SW 1271 (cell line): ENCODE data around the gene SLC10A3.

Experiments
- DNase-seq, 2 experiments: peaks; one replicate each; lab custom pipeline; 2025; lab: John Stamatoyannopoulos, UW

The SLC10A3 gene

DNA sequence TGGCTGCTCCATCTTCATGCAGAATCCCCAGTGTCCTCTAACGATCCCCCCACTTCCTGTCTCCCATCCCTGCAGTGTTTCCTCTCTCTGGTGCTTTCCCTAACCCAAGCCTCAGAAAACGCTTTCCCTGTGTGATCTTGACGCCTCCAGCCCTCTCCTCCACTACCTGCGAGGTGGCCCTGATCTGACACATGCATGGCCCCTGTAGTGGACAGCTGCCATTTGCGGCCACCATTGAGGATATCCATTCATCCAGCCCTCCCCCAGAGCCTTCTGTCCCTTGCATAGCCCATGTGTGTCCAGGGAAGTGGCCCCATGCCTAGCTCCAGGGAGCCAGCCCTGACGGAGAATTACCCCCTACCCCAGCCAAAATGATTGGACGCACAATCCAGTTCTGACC, 7.1 kb downstream of the SLC10A3 start:
- no peak for DNase-seq

DNA sequence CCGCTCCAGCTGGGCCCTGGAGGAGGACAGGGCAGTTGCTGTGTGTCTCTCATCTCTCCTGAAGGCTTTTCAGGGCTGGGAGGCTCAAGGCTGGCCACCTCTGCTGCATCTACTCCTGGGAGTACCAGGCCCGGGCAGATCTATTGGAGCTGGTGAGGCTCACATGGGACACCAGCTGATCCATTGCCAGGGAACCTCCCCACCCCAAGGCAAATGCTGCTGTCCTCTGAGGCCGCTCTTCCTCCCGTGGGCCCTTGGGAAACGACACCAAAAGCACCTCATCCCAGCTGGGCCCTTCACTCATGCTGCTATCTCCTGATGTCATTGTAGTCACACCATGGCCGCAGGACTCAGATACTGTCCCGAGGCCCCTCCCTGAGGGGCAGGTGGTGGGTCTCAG, 7.6 kb downstream of the SLC10A3 start:
- DNase-seq = no peak

GRCh38 chrX:154481911-154482601, 8.4 kb downstream of the SLC10A3 start:
- no peak for DNase-seq

- no peak for DNase-seq
These were observed 9.2 kb downstream of the SLC10A3 start for GRCh38 chrX:154481195-154481594.

DNA sequence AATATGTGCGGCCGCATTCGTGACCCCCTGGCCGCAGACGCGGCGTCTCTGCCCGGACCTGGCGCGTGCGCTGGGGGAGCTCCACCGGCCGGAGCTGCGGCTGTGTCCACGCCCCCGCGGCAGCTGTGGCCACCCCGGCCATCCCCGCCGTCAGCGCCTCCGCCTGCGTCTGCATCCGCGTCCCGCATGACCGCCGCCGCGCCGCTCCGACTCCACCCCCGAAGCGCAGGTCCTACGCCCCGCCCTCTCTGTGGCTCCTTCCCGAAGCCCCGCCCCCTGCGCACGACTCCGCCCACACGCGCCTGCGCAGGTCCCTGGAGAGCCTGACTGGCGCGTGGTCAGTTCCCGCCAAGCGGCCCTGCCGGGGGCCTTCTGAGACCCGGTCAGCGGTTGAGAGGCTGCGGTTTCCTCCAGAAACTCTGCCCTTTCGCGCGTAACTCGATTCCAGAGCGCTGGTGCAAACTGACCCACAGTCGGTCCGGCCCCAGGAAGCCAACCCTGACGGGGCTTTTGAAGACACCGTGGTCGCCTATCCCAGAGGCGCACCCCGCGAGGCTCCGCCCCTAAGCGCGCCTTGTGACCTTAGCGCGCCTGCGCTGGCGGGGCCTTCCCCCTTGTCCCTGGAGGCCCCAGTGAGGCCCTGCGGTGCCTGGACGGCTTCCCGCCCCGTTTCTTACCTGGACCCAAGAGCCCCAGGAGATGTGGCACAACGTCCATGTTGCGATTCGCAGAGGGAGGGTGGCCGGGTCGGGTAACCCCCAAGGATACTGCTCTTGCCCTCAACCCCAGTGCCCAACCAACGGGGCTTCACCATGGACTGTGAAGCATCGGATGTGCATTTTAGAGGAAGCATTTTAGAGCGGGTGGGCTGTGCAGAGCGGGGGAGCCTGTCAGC, 11.5 kb downstream of the SLC10A3 start, which contains the start of gene LAGE3:
TSS of gene LAGE3 (minus strand) at position 554 of the 895 bp plus-strand sequence. CDS start at position 188, 366 bp downstream.
- peak; percentile 48 to 84 for DNase-seq

GRCh38 chrX:154477891-154478477, 12.4 kb downstream of the SLC10A3 start:
- DNase-seq = no peak

- DNase-seq = no peak
These were observed 13.6 kb downstream of the SLC10A3 start for GRCh38 chrX:154476821-154477220.

DNA sequence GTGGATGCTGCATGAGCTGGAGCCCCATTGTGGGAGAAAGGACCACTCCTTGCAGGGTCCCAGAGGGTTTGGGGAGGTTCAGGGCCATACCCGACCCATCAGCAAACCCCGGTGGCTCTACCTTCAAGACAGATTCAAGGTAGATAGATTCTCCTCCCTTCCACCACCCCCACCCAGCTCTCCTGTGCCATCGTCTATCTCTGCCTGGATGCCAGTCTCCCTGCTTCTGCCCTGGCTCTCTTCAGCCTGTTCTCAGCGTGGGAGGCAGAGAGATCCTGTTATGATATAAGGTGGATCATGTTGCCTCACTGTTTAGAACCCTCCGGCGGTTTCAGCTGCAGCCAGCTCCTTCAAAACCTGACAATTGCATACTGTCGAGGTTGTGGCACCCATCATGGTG, 16.7 kb downstream of the SLC10A3 start:
- DNase-seq = no peak

DNA sequence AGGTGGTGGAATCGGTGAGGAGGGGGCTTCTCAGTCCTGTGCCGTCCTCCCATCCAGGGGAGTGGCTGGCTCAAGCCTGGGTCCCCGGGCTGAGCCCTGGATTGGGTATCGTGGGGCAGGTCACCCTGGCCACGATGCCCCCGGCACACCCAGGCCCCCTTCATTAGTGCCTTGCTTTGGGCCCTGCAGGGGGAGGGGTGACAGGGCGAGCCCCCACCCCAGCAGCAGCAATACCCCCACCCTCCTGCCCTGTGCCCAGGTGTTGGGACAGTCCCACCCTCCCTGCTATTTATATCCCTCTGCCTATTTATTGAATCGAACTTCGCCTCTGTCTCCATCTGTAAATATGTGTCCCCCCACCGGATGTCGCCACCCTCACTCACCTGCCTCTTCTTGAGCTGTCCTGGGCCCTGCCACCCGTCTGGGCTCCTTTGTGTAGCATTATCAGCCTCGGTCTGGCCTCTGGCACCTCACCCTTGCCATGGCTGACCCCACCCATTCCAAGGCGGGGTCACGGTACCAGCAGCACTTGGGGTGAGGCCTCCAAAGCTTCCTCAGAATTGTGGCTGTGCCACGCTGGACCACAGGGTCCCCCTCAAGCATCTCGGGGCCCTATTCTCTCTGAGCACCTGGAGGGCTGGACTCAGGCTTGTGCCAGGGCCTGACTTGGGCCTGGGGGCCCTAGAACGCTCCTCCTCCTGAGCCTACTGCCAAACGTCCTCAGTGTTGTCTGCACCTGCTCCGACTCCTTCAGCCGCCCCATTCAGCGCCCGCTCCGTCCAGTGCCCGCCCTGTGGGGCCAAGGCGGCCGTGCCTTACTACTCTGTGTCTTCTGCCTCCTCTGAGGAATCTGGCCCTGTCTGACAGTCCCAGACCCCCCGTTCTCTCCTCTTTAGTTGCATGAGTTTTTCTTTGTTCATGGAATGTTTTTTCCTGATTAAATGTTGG, 17.5 kb downstream of the SLC10A3 start:
- no peak for DNase-seq

DNA sequence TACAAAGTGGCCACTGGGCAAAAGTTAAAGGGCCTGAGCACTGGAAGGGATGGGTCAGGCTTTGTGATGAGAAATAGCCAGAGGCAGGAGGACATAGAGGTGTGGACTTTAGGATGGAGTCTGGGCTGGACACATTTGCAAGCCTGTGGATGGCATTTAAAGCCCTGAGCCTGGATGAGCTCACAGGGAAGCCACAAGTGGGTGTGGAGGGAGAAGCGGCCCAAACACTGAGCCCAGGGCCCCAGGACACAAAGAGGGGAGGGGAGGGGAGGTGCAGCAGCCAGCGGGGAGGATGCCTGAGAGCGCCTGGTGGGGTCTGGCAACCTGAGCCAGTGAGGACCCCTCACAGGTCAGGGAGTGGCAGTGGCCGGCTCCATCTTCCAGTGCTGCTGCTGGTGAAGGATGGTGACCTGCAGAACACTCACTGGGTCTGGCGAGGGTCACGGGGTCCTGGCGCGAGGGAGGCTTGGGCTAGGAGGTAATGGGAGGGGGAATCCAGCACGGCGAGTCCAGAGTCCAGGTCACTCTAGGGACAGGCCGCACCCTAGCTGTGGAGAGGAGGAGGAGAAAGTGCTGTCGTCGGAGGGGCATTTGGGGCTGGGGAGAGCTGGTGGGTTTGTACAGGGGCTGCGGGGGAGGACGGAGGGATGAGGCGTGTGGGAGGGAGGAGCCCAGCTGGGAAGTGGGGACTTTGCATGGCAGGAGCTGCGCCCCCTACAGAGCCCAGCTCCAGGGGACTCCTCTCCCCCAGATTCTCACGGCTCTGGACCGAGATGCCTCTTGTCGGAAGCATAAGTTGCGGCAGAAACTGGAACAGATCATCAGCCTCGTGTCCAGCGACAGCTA, 18.4 kb downstream of the SLC10A3 start:
- DNase-seq = no peak

DNA sequence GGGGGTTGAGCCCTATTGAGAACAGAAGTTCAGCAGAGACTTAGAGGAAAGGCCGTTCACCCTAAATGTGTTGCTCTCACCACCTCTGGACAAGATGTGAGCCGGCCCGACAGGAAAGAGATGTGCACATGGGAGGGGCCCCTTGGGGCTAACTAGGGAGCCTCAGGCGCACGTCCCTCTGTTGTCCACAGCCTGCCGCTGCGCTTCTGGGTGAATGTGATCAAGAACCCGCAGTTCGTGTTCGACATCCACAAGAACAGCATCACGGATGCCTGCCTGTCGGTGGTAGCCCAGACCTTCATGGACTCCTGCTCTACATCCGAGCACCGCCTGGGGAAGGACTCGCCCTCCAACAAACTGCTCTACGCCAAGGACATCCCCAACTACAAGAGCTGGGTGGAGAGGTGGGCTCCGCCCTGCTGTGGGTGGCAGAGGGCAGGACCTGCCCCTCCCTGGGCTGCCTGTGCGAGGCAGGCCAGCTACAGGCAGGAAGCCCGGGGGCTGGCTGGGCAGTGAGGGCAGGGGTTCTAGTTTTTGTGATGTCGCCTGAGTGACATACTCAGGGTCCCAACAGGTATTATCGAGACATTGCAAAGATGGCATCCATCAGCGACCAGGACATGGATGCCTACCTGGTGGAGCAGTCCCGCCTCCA, 19.4 kb downstream of the SLC10A3 start:
- DNase-seq = no peak

GRCh38 chrX:154470434-154470833, 20.0 kb downstream of the SLC10A3 start:
- no peak for DNase-seq

- DNase-seq = no peak
These were observed 20.5 kb downstream of the SLC10A3 start for GRCh38 chrX:154469880-154470279.

DNA sequence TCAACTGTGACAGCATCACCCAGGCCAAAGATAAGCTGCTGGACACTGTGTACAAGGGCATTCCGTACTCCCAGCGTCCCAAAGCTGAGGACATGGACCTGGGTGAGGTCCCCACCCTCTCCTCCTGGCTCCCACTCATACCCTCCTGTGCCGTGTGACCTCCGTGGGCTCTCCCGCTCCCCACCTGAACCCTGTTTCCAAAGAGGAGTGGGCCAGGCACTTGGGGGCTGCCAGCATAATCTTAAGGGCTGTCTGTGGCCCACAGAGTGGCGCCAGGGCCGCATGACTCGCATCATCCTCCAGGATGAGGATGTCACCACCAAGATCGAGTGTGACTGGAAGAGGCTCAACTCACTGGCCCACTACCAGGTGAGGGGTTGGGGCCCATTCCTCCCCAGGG, 21.3 kb downstream of the SLC10A3 start:
- no peak for DNase-seq

- DNase-seq = no peak
These were observed 22.2 kb downstream of the SLC10A3 start for GRCh38 chrX:154468217-154468616.

DNA sequence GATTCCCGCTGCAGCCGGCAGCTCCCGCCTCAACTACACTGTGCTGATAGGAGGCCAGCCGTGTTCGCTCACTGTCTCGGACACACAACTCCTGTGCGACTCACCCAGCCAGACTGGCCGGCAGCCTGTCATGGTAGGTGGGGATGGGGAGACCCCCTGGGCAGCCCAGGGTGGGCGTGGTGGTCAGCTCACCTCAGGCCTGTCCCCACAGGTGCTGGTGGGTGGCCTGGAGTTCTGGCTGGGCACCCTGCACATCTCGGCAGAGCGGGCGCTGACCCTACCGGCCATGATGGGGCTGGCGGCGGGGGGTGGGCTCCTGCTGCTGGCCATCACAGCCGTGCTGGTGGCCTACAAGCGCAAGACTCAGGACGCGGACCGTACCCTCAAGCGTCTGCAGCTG, 22.9 kb downstream of the SLC10A3 start:
- DNase-seq = no peak

GRCh38 chrX:154466907-154467306, 23.5 kb downstream of the SLC10A3 start:
- DNase-seq = no peak

GRCh38 chrX:154466036-154466435, 24.4 kb downstream of the SLC10A3 start:
- DNase-seq = no peak

GRCh38 chrX:154465601-154466000, 24.8 kb downstream of the SLC10A3 start:
- DNase-seq = no peak

- no peak for DNase-seq
These were observed 25.5 kb downstream of the SLC10A3 start for GRCh38 chrX:154464806-154465365.
